NCI-H1436 (cell line): Measurements from ENCODE around the gene FAM170B.

ENCODE experiments used
- DNase-seq: peaks from one replicate; lab custom pipeline; 2025; lab: John Stamatoyannopoulos, UW

Gene FAM170B

DNA sequence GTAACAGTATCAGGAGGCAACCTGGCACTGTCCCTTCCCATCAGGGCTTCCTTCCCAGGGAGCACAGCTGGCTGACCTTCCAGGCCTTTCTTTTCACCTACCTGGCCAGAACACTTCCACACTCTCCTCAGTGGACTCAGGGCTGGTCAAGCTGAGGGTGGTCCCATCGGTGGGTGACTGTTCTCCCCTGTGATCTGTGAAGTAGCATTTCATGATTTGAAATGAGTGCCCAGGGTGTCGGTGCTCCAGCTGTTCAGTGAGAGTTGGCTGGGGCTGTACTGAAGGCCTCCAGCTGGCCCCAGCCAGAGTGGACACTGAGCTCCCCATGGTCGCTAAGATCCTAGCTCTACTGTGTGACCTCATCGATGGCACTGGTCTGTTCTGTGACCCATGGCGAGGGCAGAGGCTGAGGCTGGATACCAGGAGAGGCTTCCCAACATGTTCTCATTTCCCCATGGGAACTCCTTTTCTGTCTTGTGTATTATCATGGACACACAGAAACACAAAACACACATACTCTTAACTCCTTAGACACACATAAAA lies at the start of gene FAM170B:
TSS of gene FAM170B (minus strand) at position 316 of the 543 bp plus-strand sequence. CDS start at position 213, 103 bp downstream.
- DNase-seq = no peak

DNA sequence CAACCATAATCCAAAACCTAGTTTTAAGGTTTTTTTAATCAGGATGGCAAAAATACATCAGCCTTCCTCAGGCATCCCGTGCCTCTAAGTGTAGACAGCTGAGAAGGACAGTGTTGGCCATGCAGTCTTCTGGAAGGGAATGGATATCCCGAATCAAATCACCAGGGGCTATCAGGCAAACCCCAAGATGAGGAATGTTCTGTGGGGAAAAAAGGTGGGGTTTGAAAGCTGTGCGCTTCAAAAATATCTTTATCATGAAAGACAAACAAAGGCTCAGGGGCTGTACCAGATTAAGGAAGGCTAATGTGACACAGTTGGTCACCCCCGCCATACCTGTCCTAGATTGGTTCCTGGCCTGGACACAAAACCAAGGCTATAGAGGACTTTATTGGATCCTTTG lies 49.0 kb upstream of the FAM170B start:
- DNase-seq = no peak

GRCh38 chr10:49180444-49180860 lies 46.6 kb upstream of the FAM170B start:
- no peak for DNase-seq

DNA sequence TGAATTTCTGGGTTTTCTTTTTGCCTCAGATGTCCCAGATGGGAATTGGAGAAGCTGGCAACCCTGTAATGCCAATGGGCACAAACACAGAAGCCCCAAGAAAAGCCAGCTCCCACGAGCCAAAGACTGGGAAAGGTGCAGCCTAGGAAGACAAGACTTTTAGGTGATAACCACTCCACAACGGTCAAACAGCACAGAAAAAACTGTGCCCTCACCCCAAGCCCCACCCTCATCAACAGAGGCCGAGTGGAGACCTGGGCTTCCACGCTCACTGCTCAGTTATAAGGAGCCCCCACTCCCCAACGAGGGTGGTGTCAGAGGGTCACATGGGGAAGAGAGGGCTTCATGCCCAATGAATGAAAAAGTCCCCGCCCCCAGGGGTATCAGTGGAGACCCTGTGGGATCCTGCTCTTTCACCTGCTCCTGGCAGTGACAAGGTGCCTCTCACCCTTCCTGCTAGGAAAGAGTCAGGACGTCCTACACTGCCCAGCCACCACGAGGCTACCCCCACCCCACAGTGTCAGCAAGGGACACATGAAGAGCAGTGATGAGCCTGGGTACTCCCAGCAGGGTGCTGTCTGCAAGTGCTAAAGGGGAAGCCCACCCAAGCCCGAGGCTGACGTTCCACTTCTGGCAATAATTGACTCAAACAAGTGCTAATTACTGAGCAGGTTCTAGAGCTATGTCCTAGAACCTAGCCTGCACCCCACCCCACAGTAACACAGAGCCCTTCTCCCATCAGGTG lies 46.0 kb upstream of the FAM170B start:
- DNase-seq = no peak

GRCh38 chr10:49178489-49179471 lies 45.0 kb upstream of the FAM170B start:
- no peak for DNase-seq

DNA sequence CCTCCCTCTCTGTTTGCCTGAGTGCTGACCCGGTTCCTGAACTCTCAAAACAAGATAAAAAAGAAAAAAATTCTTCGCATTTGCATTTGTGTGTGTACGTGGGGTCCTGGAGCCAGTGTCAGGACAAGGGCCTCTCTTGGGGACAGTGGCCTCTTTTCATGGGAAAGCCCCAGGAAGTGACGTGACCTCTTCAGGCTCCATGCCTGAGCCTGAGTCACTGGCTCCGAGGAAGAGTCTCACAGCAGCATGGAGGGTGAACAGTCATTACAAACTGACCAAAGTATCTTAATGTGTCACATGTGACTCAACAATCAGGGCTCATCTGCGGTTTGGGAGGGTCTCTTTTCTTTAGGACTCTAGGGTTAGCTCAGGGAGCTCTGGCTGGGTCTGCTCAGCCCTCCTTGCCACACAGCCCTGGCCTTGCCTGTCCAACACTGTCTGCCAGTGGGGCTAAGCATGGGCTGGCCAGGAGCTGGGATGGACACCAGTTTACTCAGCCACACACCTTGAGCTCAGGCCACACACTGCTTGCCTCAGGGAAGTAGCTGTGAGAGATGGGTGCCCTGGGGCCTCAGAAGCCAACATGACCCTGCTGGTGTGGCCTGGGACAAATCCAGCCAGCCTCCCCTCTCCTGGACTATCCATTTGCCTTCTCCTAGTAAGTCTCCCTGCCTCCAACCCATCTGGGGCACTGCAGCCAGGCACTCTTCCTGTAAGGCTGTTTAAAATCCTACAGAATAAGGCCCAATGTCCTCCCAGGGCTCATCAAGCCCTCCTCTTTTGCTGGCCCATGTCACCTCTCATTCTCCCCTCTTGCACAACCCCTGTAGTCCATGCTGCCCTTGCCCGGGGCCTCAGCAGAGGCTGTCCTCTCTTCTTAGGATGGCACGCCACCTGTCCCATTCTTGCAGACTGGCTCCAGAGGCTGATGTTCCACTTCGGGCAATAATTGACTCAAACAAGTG lies 43.9 kb upstream of the FAM170B start:
- no peak for DNase-seq

GRCh38 chr10:49176310-49177268 lies 42.8 kb upstream of the FAM170B start:
- DNase-seq = no peak

DNA sequence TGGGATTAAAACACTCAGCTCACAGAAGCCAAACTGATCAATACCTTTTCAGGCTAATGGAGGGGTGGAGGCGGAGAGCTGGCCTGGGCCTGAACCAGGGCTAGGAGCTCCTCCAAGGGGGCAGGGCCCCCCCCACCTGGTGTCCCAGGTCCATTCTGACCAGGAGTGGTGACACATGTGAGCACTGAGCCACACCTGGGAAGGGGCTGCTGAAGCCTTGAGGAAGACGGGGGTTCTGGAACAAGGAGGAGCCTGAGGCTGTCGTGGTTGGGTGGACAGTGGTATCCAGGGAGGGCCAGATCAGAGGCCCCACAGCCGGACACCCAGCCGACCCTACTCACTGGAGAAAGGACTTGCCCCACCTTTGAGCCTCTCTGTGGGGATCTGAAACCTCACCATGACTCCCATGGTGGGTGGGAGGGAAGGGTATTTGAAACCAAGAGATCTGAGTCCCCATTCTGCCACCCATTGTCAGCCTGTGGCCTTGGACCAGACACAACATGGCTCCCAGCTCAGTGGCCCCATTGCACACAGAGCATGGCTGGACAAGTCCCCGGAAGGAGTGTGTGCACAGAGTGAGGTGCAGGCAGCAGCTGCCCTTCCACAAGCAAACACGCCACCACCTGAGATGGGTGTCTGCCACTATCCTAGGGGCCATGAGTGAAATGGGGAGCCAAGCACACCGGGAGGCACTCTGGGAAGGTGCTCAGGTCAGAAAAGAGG lies 41.9 kb upstream of the FAM170B start:
- DNase-seq = no peak

DNA sequence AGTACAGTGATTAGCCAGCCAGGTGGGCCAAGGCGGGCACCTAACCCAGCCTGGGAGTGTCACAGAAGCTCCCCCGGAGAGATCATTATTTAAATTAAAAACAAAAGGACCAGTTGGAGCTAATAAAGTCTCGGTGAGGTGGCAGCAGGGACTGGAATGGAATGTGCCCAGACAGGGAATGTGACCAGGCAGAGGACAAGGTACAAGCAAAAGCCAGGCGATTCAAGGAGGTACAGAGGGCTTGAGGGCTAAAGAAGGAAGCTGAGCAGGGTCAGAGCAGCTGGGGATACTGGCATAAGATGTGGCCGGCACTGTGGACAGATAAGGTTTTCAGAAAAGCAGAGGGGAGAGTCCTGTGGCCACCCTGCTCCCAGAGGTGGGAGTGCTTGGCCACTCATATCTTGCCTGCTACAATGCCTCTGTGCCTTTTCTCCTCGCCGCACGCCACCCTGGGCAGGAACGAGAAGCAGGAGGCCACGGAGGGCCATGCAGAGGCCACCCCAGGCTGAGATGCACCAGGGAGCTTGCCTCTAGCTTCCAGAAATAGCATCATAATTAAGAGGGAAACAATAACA lies 41.2 kb upstream of the FAM170B start:
- no peak for DNase-seq

- no peak for DNase-seq
Observed at GRCh38 chr10:49174261-49174925, 40.6 kb upstream of the FAM170B start.

DNA sequence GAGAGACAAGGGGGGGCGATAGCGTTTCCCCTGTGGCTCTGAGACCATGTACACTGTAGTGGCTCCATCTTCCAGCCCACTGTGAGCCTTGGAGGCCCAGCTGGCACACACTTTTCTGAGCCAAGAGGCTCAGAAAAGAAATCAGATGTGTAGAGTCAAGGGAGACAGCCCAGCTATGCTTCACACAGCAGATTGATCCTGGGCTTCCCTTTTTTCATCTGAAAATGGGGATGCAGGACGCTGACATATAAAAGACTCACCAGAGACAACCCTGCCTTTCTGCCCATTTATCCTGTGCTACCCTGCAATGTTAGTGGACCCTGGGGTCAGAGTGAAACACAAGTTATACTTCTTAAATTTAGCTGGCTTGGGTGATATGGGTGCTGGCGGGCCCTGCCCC lies 40.0 kb upstream of the FAM170B start:
- DNase-seq = no peak

GRCh38 chr10:49173201-49173772 lies 39.5 kb upstream of the FAM170B start:
- DNase-seq = no peak

DNA sequence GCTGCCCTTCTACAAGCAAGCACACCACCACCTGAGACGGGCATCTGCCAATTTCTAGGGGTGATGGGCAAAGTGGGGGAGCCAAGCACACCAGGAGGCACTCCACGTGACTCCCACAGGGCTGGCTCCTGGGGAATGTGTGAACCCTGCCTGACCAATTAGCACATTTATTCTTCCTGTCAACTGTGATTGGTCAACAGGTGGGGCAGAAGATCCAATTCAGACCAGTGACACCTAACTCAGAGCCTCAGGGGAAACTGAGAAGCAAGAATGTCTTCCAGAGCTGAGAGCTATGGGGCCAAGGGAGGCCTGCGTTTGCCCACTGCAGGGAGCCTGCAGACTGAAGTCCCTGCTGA lies 38.9 kb upstream of the FAM170B start:
- no peak for DNase-seq

- DNase-seq = no peak
Observed at GRCh38 chr10:49172061-49172776, 38.4 kb upstream of the FAM170B start.

DNA sequence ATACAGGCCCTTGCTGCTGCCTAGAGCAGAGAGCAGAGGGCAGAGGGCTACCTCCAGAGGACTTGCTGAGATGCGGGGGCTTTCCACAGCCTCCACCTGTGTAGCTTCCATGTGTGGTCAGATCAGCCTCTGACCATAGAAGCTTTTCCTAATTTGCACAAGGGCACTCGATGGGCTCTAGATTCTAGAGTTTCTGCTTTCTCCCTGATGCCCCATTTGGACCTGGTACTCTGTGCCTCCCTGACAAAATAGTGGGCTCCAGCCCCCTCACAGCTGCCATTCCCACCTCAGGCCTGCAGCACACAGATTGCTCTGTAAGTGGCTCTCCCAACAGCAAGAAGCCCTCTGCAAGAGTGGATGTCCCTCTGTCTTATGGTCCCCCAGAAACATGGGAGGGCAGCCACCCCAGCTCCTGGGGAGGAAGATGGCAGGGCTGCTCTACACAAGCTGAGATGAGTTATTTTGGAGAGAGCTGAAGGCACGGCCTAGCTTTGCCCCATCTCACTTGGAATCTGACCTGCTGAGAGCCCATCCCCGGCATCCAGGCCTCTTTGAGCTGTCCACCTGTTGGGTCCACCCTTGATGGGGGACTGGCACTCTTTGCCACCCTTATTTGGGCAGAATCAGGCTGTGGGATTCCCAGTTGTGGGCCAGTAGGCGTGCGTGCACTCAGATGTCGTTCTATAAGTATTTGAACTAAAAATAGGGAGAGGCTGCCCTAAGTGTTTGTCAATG lies 37.7 kb upstream of the FAM170B start:
- no peak for DNase-seq

GRCh38 chr10:49170632-49171325 lies 37.0 kb upstream of the FAM170B start:
- DNase-seq = no peak
